Measurements from ENCODE around the gene MIER2. TPM values are rescaled to one million over a fixed set of nuclear protein-coding genes. Genes with fewer than 3 reads are reported as not detected.

MIER2 gene
- polyA plus RNA-seq, 1 donor from 2014 or later = 16.0 TPM

DNA sequence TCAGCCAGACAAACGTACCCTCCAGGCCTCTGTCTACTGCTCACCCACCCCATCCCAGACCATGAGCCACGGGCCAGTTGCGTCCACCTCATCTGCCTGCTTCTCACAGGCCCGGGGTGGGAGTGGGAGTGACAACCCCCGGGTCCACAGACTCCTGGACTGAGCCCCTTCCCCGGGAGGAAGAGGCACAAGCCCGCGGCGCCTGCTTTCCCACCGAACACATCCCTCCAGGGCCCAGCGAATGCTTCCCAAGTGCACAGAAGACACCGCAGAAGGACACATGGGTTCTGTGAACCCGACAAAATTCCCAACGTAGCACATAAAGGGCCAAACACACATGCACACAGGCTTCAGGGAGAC lies 35.4 kb downstream of the MIER2 start (continued):
- TF ChIP-seq, protein P1, sequence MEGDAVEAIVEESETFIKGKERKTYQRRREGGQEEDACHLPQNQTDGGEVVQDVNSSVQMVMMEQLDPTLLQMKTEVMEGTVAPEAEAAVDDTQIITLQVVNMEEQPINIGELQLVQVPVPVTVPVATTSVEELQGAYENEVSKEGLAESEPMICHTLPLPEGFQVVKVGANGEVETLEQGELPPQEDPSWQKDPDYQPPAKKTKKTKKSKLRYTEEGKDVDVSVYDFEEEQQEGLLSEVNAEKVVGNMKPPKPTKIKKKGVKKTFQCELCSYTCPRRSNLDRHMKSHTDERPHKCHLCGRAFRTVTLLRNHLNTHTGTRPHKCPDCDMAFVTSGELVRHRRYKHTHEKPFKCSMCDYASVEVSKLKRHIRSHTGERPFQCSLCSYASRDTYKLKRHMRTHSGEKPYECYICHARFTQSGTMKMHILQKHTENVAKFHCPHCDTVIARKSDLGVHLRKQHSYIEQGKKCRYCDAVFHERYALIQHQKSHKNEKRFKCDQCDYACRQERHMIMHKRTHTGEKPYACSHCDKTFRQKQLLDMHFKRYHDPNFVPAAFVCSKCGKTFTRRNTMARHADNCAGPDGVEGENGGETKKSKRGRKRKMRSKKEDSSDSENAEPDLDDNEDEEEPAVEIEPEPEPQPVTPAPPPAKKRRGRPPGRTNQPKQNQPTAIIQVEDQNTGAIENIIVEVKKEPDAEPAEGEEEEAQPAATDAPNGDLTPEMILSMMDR (IDR thresholded peaks at IDR 0.05; ENCODE audit: poor library complexity, severe bottlenecking) = no peak
- TF ChIP-seq SMC3 (conservative IDR thresholded peaks at IDR 0.05; ENCODE audit: poor library complexity) = no peak

DNA sequence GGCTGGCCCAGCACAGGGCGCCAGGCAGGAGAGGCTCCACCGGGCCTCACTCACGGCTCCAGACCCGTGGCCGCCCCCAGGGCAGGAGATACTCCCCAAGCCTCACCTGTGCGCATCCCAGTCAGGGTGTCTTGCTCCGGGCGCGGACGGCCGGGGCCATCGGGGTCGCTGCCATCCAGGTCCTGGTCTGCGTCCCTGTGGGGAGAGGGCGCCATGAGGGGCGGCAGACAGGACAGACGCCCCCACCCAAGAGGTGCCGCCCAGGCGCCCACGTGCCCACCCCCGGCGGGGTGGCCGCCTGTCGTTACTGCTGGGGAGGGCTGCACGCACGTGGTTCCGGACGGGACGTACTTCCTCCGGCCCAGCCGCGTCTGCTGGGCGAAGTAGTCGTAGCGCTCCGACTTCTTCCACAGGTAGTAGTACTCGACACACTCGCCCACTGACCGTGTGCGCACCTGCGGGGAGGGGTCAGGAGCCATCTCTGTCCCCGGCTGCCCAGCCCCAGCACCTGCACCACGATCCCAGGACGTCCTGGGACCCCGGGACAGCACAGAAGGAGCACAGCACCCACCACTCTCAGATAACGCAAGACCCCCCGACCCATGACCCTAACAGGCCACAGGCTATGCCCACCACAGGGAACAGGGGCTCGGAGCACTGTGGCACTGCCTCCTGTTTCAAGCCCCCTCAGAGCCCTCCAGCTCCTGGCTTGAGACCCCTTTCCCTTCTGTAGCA lies 36.0 kb downstream of the MIER2 start:
- Histone ChIP-seq H2AFZ (ENCODE audit: low read depth, low read length) (no peak overlapping the region), H3K4me2 (ENCODE audit: low read length) (no peak overlapping the region), H3K27me3 (ENCODE audit: insufficient read depth, low read depth, low read length) (no peaks in the 10 kb centered on the region), H3K79me2 (replicated peaks; ENCODE audit: insufficient read depth, low read length) (no peaks in the 10 kb centered on the region), H3K9me3 (ENCODE audit: low read length) (no peaks in the 10 kb centered on the region), H3K9me2 (ENCODE audit: insufficient read depth, low read length) (no peaks in the 10 kb centered on the region), H3K4me3 (ENCODE audit: low read length) (no peak overlapping the region), H4K20me1 (ENCODE audit: insufficient read depth) (no peaks in the 10 kb centered on the region), H3K27ac (ENCODE audit: low read length) (no peak overlapping the region), H3K9ac (ENCODE audit: low read length) (no peak overlapping the region), H3F3A (ENCODE audit: insufficient read depth, low read length, poor library complexity, severe bottlenecking) (no peaks in the 10 kb centered on the region), H3K36me3 (ENCODE audit: insufficient read depth, low read length) (no peaks in the 10 kb centered on the region)
- TF ChIP-seq TAF1 (IDR thresholded peaks at IDR 0.05; ENCODE audit: low read depth) (no peak), SMC3 (conservative IDR thresholded peaks at IDR 0.05; ENCODE audit: poor library complexity) (no peak), EZH2 (IDR thresholded peaks at IDR 0.05; ENCODE audit: borderline replicate concordance, insufficient read depth, low read length, poor library complexity, severe bottlenecking) (no peak), MXI1 (conservative IDR thresholded peaks at IDR 0.05; ENCODE audit: poor library complexity, severe bottlenecking) (no peak), POLR2AphosphoS5 (IDR thresholded peaks at IDR 0.05) (no peak), EP300 (conservative IDR thresholded peaks at IDR 0.05; ENCODE audit: poor library complexity, severe bottlenecking) (no peak), RAD21 (conservative IDR thresholded peaks at IDR 0.05) (no peak)
- TF ChIP-seq, protein P2, sequence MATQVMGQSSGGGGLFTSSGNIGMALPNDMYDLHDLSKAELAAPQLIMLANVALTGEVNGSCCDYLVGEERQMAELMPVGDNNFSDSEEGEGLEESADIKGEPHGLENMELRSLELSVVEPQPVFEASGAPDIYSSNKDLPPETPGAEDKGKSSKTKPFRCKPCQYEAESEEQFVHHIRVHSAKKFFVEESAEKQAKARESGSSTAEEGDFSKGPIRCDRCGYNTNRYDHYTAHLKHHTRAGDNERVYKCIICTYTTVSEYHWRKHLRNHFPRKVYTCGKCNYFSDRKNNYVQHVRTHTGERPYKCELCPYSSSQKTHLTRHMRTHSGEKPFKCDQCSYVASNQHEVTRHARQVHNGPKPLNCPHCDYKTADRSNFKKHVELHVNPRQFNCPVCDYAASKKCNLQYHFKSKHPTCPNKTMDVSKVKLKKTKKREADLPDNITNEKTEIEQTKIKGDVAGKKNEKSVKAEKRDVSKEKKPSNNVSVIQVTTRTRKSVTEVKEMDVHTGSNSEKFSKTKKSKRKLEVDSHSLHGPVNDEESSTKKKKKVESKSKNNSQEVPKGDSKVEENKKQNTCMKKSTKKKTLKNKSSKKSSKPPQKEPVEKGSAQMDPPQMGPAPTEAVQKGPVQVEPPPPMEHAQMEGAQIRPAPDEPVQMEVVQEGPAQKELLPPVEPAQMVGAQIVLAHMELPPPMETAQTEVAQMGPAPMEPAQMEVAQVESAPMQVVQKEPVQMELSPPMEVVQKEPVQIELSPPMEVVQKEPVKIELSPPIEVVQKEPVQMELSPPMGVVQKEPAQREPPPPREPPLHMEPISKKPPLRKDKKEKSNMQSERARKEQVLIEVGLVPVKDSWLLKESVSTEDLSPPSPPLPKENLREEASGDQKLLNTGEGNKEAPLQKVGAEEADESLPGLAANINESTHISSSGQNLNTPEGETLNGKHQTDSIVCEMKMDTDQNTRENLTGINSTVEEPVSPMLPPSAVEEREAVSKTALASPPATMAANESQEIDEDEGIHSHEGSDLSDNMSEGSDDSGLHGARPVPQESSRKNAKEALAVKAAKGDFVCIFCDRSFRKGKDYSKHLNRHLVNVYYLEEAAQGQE (IDR thresholded peaks at IDR 0.05; ENCODE audit: borderline replicate concordance) = no peak
- TF ChIP-seq, protein P1 (IDR thresholded peaks at IDR 0.05; ENCODE audit: poor library complexity, severe bottlenecking) = no peak

Measured in neural cell (in vitro differentiated cells).